GM12878 (cell line): Measurements from ENCODE around the gene STARD10. TPM values are rescaled to one million over a fixed set of nuclear protein-coding genes. Genes with fewer than 3 reads are reported as not detected.
"Not testable (repeated sequence)": the region's sequence is repeated elsewhere in the genome, so short reads cannot be mapped to it uniquely, and the experiment has no call there.

ENCODE experiments used
- ATAC-seq: fragments of 200-7000 bp; cut with Tn5 transposase; 3 replicates; pipeline ENCODE4 v1.9.1; 2020; ENCODE audit warnings: mild to moderate bottlenecking, moderate library complexity
- BruUV-seq: library from RNA; stranded (reverse); fragments of 400-500 nt; replicated peaks from 2 replicates; lab custom pipeline; 2021; lab: Mats Ljungman, UMichigan
- CTCF ChIA-PET: fragments of 300-600 bp; sonication (Branson Sonifier 250); formaldehyde crosslinking; extraction: SDS; loops from one replicate; lab custom pipeline; 2021; ENCODE audit warnings: inconsistent platforms; lab: Yijun Ruan, JAX
- POLR2A ChIA-PET: fragments of 350-600 bp; formaldehyde crosslinking; extraction: SDS; loops from one replicate; lab custom pipeline; 2021; ENCODE audit warnings: inconsistent platforms; lab: Charles Lee
- RAD21 ChIA-PET: fragments of 300-600 bp; sonication (Branson Sonifier 250); formaldehyde crosslinking; loops from one replicate; lab custom pipeline; 2023; ENCODE audit warnings: antibody characterized with exemption; ENCODE audit not compliant: unreplicated experiment; lab: Charles Lee
- SMC1A ChIA-PET: fragments of 300-600 bp; sonication (Branson Sonifier 250); formaldehyde crosslinking; loops from one replicate; lab custom pipeline; 2023; ENCODE audit not compliant: unreplicated experiment, uncharacterized antibody; lab: Charles Lee
- DNase-seq: peaks from one replicate; pipeline ENCODE4 v3.0.0-alpha.2; 2011; ENCODE audit warnings: low read depth, low spot score
- FAIRE-seq: peaks from 3 replicates; lab custom pipeline; 2011; peaks lifted over from hg19 to GRCh38; lab: Jason Lieb, UNC
- H2AFZ ChIP-seq: 2 replicates; pipeline ENCODE4 v1.6.0; 2011; ENCODE audit warnings: low read depth, low read length, control low read depth; ENCODE audit not compliant: control insufficient read depth
- H3K27ac ChIP-seq: 2 replicates; pipeline ENCODE4 v1.5.1; 2011; ENCODE audit warnings: control low read depth; ENCODE audit not compliant: control insufficient read depth, insufficient read depth
- H3K27me3 ChIP-seq, 2 experiments: replicated peaks in 1 of 2; 2 replicates each; pipeline versions ENCODE4 v1.6.0 to v1.6.1; 2011; ENCODE audit warnings: low read length in 1 of 2; ENCODE audit not compliant: control insufficient read depth in 2 of 2, insufficient read depth in 2 of 2
- H3K36me3 ChIP-seq, 2 experiments: 2 replicates each; pipeline ENCODE4 v1.5.1; 2011; ENCODE audit warnings: low read length in 1 of 2; ENCODE audit not compliant: control insufficient read depth in 2 of 2, insufficient read depth in 2 of 2
- H3K4me1 ChIP-seq: 2 replicates; pipeline ENCODE4 v1.6.1; 2011; ENCODE audit warnings: mild to moderate bottlenecking, low read length, moderate library complexity, mixed read lengths; ENCODE audit not compliant: control insufficient read depth, insufficient read depth
- H3K4me2 ChIP-seq: 2 replicates; pipeline ENCODE4 v1.6.0; 2011; ENCODE audit warnings: control low read depth; ENCODE audit not compliant: control insufficient read depth, insufficient read depth
- H3K4me3 ChIP-seq: fragments of 200-600 bp; sonication (generic); 2 replicates; pipeline ENCODE4 v1.5.1; 2016
- H3K79me2 ChIP-seq: 2 replicates; pipeline ENCODE4 v1.6.0; 2011; ENCODE audit warnings: low read length; ENCODE audit not compliant: control insufficient read depth, insufficient read depth
- H3K9ac ChIP-seq: 2 replicates; pipeline ENCODE4 v1.8.0; 2011; ENCODE audit warnings: low read length, control low read depth, mixed read lengths; ENCODE audit not compliant: control insufficient read depth, insufficient read depth
- H3K9me3 ChIP-seq: replicated peaks from 3 replicates; pipeline ENCODE4 v1.5.1; 2011; ENCODE audit warnings: mild to moderate bottlenecking, low read length; ENCODE audit not compliant: control insufficient read depth, insufficient read depth
- H4K20me1 ChIP-seq: 2 replicates; pipeline ENCODE4 v1.6.0; 2011; ENCODE audit not compliant: control insufficient read depth, insufficient read depth
- ELK1 ChIP-seq: IDR thresholded peaks from 2 replicates; pipeline ENCODE4 v1.6.1; 2012; ENCODE audit warnings: low read depth, low read length, improper control_type of control experiment
- MXI1 ChIP-seq: fragments of 150-350 bp; IDR thresholded peaks from 2 replicates; pipeline ENCODE4 v1.6.1; 2011; ENCODE audit warnings: low read depth, mild to moderate bottlenecking, inconsistent platforms, low read length, improper control_type of control experiment
- RELA ChIP-seq: fragments of 450-650 bp; IDR thresholded peaks from 2 replicates; pipeline ENCODE4 v1.8.0; 2014; ENCODE audit warnings: borderline replicate concordance; ENCODE audit not compliant: partially characterized antibody
- SPI1 ChIP-seq: IDR thresholded peaks from 2 replicates; pipeline ENCODE4 v1.6.1; 2011; ENCODE audit warnings: low read depth, mild to moderate bottlenecking, low read length, moderate library complexity, borderline replicate concordance; ENCODE audit not compliant: insufficient read depth
- SUPT20H ChIP-seq: IDR thresholded peaks from 2 replicates; pipeline ENCODE4 v1.6.1; 2011; ENCODE audit warnings: low read depth, mild to moderate bottlenecking, low read length, moderate library complexity, borderline replicate concordance; ENCODE audit not compliant: control insufficient read depth
- ZNF622 ChIP-seq: fragments of 450-650 bp; IDR thresholded peaks from 2 replicates; pipeline ENCODE4 v1.6.1; 2017; ENCODE audit warnings: mild to moderate bottlenecking, inconsistent platforms
- WGBS: methylation state at CpG from one replicate; pipeline ENCODE4 v1.1.6; 2016; ENCODE audit warnings: low lambda C conversion rate; ENCODE audit not compliant: insufficient replicate concordance, insufficient coverage; ENCODE audit errors: missing lambda C conversion rate; 5-methylcytosine and 5-hydroxymethylcytosine counted together
- in situ Hi-C: fragments of 300-500 bp; cut with MboI; formaldehyde crosslinking; loops from 9 replicates; pipeline ENCODE4 v1.14.3; 2018; ENCODE audit warnings: mixed read lengths
- intact Hi-C: fragments of 100-400 bp; cut with micrococcal nuclease; formaldehyde crosslinking; loops from one replicate; pipeline ENCODE4 v1.14.2; 2022; ENCODE audit not compliant: unreplicated experiment
- polyA plus RNA-seq, 11 experiments: library from polyadenylated mRNA; depleted of rRNA in 4 of 11; unstranded in 6 of 11; stranded (reverse) in 5 of 11; fragments of >200 nt; fragmentation: Nextera tagmentation in 4 of 11; fragmentation: Illumina TruSeq in 1 of 11; extraction: Ambion mirVana in 4 of 11; extraction: Trizol in 1 of 11; gene quantifications; 1 replicate in 1 of 11; 2 replicates in 10 of 11; pipeline versions ENCODE4 v1.2.1 to v1.2.3, GENCODE V29; 2011 to 2016; ENCODE audit warnings: inconsistent platforms in 2 of 11, missing spikeins in 2 of 11, low read depth in 1 of 11
- total RNA-seq, 4 experiments: library from RNA; depleted of rRNA in 3 of 4; stranded (reverse); fragments of >200 nt in 3 of 4; fragmentation: Illumina TruSeq in 1 of 4; extraction: Trizol in 1 of 4; gene quantifications; 2 replicates each; pipeline versions ENCODE4 v1.2.1 to v1.2.3, GENCODE V29; 2013 to 2021

Gene STARD10
- total and polyA plus RNA-seq, 10 of the 15 experiments (the other 5 are each of a cell fraction or from before 2014, with no cell fraction given) = 0.15 to 43.2 (median 23.1) TPM

- CTCF ChIA-PET = interaction anchor here (0.7 to 15.0 kb wide), 29 partner anchors 10 to 451 kb away, joined by 3 to 469 read pairs (median 6); partner anchors contain the start of genes ARAP1 and ATG16L2
- no TSS peak for BruUV-seq
- POLR2A ChIA-PET = interaction anchor here (0.6 to 4.2 kb wide), 14 partner anchors 11 to 222 kb away, joined by 3 to 46 read pairs (median 5); partner anchors contain the start of genes ARAP1 and ATG16L2
- TF ChIP-seq SUPT20H = no peak
- TF ChIP-seq SPI1 = 0 out of 2 replicates have a peak, but pooled peaks have one; percentile 11
- TF ChIP-seq RELA = no peak
- TF ChIP-seq ZNF622 = no peak
- no peak for TF ChIP-seq ELK1
- TF ChIP-seq MXI1 = no peak
- 66% methylated on average over 3 of the region's 3 CpGs for WGBS
- FAIRE-seq (no peak), ATAC-seq (no peak), DNase-seq (no peak)
- no peaks in the 10 kb centered on the region for H4K20me1 ChIP-seq
- no peaks in the 10 kb centered on the region for H3K27me3 ChIP-seq
- H3K9me3 ChIP-seq = no peaks in the 10 kb centered on the region
- intact Hi-C loops = loop anchor here (1.0 to 5.0 kb wide), 3 partner anchors 40 to 67 kb away; partner anchors contain the start of gene ARAP1
- no peak overlapping the region for H3K4me3 ChIP-seq
- no peaks in the 10 kb centered on the region for H3K36me3 ChIP-seq
- H3K9ac ChIP-seq = peak overlapping the region; percentile 70; the same call in 1 of the 2 replicates
- SMC1A ChIA-PET = interaction anchor here (0.7 to 4.1 kb wide), 20 partner anchors 10 to 385 kb away, joined by 3 to 185 read pairs (median 4); no protein-coding TSS in a partner anchor
- no peaks in the 10 kb centered on the region for H3K79me2 ChIP-seq
- RAD21 ChIA-PET = interaction anchor here (0.7 to 10.5 kb wide), 16 partner anchors 10 to 394 kb away, joined by 3 to 256 read pairs (median 6); partner anchors contain the start of gene ARAP1
- H3K4me2 ChIP-seq = peak overlapping the region; percentile 48
- peak overlapping the region; percentile 33; the same call in 1 of the 2 replicates for H3K27ac ChIP-seq
- in situ Hi-C loops = loop anchor here (10.0 kb wide), 1 partner anchor 68 kb away; no protein-coding TSS in a partner anchor
- peak overlapping the region; percentile 28 for H2AFZ ChIP-seq
- H3K4me1 ChIP-seq = peaks cover 20% of the 10 kb centered on the region
These were observed 1.3 kb downstream of the STARD10 start for GRCh38 chr11:72792437-72793021.

GRCh38 chr11:72791228-72791627 lies 2.6 kb downstream of the STARD10 start:
- H3K79me2 ChIP-seq, H3K4me2 ChIP-seq, DNase-seq, H3K27ac ChIP-seq, H3K36me3 ChIP-seq, H3K4me3 ChIP-seq, SMC1A ChIA-PET, ATAC-seq, H3K27me3 ChIP-seq, H3K9me3 ChIP-seq, BruUV-seq, H2AFZ ChIP-seq, FAIRE-seq, H3K9ac ChIP-seq, H4K20me1 ChIP-seq: not testable (repeated sequence)
- WGBS = 64% methylated on average over 7 of the region's 7 CpGs
- in situ Hi-C loops (loop anchor here (10.0 kb wide), 1 partner anchor 66 kb away; no protein-coding TSS in a partner anchor), intact Hi-C loops (loop anchor here (5.0 kb wide), 1 partner anchor 49 kb away; no protein-coding TSS in a partner anchor)
- RAD21 ChIA-PET = interaction anchor here (10.5 kb wide), 1 partner anchor 66 kb away, joined by 256 read pairs; no protein-coding TSS in a partner anchor
- CTCF ChIA-PET = interaction anchor here (0.6 to 15.0 kb wide), 4 partner anchors 12 to 351 kb away, joined by 3 to 469 read pairs (median 42); partner anchors contain the start of gene FCHSD2
- peaks cover 33% of the 10 kb centered on the region for H3K4me1 ChIP-seq
- POLR2A ChIA-PET = interaction anchor here (4.0 kb wide), 1 partner anchor 51 kb away, joined by 40 read pairs; no protein-coding TSS in a partner anchor
